HG03520 (cell line): Measurements from ENCODE around the gene CCDC17.
"Not testable (repeated sequence)": the region's sequence is repeated elsewhere in the genome, so short reads cannot be mapped to it uniquely, and the experiment has no call there.

ENCODE experiments used
- ATAC-seq: cut with Tn5 transposase; IDR thresholded peaks from one replicate; pipeline ENCODE4 v1.9.1; 2021; ENCODE audit warnings: mild to moderate bottlenecking, moderate library complexity; ENCODE audit not compliant: unreplicated experiment

CCDC17 gene

DNA sequence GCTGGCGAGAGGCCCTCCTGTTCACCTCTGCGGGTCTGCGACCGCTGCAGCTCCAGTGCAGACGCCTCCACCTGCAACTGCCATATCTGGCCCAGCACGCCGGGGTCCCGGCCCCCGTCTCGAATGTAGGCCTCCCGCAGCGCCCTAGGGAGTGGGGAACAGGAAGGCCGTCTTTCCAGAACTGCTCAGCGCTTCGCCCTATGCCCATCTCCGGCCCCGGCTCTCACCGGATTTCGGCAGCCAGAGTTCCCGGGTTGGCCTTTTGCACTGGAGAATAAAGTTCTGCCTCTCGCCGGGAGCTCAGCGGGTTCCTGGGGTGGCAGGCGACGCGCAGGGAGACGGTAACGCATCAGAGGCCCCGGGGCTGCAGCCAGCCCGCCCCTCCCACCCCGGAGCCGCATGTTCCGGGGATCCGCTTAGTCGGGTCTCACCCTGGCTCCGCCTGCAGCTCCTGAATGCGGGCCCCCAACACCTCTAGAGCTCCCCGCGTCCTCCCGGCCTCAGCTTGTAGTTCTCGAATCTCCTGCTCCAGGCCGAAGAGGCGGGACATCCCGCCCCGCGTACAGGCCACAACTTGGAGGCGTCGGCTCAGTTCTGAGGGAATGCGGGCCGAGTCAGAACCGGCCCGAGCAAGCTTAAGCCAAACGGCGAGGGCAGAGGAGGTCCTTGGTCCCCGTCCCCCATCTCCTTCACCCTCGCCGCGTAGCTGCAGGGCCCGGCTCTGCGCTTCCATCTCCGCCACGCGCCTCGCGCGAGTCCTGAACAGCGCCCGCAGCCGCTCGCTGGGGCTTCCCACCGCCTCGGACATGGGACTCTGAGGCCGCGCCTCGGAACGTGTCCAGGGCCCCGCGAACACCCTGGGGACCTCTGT is 1.1 kb downstream of the CCDC17 start:
- ATAC-seq = no peak

DNA sequence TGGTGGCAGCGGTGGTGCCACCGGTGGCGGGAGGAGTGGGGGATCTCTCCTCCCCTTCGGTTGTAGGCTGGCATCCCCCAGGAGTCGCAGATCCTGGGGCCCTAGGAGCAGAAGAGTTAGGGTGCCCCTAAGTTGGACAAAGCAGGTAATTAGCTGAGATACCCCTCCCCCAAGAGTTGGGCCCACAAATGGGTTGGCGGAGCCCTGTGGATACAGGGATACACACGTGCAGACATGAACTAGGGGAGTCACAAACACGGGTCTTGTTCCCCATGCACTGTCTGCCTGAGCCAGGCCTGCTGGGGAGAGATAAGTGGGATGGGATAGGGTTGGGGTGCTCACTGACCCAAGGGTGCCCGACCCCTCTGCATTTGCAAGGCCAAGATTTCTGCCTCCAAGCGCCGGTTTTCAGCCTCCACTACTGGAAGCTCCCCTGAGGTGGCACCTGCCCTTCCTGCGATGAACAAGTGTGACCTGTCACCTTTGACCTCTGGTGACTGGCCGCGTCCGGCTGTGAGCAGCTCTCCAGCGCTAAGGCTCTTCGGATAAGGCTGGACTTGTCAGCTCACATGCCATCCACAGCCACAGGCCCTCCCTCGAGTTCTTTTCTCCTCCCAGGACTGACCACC is 1.8 kb downstream of the CCDC17 start:
- no peak for ATAC-seq

DNA sequence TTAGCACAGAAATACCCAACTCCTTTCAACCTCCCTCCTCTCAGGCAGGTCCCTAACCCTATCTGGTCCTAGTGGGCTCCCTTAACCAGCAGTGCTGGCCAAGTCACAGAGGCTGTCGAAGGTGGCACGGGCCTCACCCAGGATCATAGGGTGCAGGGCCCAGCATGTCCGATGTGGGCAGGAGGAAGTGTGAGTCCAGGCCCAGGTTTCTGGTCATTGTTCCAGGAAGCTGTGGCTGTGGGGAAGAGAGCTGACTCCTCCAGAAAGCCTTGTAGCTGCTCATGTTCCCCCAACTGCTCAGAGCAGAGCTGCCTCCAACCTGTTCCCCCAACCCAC is 2.4 kb downstream of the CCDC17 start:
- no peak for ATAC-seq

DNA sequence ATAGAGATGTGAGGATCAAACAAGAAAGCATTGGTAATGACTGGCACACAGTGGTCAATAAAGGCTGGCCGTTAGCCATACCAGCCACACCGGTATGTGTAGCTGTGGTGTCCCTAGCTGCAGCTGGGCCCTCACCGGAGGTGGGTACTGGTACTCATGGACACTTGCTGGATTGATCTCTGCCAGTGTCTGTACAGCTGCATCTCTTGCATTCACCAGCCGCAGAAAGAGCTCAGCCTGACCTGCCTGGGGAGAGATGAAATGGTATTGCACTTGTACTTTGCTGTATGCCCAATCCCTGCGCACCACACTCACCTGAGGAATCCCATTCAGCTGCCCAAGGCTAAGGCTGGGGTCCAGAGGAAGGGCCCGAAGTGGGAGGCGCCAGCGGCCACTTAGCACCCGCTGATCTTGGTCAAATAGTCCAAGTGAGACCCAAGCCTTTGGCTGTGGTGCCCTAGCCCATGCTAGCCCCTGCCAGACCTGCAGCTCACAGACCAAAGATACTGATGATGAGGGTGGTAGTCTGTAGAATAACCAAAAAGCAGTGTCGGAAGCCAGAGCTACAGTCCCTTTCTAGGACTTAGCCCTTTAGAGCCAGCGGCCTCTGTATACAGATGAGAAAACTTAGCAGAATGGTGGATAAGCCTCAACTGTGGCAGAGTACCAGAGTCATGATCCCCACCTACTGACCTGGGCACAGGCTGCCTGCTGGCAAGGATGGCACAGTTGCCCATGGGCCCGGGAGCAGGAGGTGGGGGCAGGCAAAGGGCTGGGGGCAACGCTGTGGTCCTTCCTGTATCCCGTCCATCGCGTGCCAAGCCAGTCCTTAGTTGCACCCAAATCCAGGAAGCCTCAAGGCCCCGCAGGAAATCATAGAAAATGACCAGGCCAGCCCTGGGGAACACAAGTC is 3.0 kb downstream of the CCDC17 start:
- ATAC-seq = no peak

DNA sequence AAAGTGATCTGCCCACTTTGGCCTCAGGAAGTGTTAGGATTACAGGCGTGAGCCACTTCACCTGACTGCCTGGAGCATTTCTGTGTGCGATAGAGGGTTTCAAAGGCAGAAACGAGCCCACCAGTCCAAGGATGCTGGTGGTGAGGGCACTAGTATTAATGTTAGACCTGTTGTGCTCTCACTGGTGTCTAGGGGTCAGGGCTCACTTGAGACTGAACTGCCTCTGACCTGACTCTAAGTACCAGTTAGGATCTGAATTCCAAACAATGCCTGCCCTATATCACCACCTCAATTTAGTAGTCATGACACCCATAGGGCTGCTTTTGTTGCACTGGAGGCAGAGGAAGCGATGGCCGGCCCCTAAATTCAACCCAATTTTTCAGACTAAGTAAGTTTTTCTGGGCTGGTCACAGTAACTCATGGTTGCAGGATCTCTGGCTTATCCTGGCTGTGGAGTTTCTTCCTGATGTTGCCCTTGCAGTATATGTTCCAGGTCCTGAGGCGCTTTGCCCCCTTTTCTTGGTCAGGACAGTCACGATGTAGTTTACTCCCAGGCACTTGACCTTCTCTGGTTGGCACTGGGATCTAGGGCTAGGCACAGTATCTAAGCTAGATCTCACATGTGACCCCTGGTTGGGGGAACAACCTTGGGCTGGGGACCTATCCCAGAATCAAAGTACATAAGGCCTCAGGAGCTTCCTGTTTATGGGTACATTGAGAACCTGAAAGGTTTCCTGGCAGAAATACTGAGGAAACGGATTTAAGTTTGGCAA is 4.5 kb downstream of the CCDC17 start:
- no peak for ATAC-seq

DNA sequence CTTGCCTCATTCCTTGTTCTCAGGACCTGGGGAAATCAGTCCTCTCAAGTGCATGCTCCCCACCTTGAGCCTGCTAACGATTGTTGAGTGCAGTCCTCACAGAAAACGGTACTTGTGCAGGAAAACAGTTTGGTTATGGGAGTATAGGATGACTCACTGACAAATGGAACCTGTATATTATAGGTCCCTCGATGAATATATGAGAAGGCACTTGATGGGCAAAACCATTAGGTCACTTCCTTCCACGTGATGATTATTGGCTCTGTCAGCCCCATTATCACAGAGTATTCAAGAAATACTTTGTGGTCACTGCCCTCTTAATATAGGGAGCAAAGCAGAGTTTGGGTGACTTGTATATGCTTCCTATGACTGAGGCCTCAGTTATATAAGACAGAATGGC is 6.2 kb downstream of the CCDC17 start:
- no peak for ATAC-seq

DNA sequence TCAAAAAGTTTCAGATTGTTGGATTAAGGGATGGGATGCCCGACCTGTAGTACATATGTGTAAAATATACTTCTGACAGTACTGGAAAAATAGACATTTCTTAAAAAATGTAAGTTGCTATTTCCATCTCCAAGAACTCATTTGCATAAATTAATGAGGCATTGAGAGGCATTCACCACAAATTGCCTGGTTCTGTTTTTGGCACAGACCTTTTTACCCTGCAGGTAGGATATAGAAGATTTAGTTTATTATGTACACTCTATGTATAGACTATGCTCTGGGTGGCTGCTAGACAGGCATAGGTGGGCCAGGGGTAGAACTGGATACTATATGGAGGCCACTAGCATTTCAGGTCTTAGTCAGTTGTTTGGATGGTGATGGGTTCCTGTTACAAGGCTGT is 8.0 kb downstream of the CCDC17 start:
- ATAC-seq = no peak

DNA sequence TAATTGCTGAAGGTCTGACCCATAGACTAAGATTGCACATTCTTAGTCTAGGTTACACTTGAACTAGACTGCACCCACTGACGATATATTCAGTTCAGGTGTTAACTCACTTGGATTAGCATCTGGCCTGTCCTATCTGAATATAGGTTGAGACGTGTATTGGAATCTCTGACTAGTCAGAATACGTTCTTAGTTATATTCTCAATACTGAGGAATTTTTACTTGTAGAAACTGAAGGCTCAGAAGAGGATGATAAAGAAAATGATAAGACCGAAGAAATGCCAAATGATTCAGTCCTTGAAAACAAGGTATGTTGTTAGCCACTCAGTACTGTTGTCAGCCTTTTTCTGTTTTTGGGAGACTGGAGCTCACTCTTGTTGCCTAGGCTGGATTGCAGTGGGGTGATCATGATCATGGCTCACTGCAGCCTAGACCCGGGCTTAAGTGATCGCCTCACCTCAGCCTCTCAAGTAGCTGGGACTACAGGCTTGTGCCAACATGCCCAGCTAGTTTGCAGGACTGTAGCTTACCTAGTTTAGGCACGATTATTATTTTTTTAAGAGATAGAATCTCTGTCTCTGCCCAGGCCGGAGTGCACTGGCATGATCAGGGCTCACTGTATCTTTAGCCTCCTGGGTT is 10.8 kb downstream of the CCDC17 start:
- no peak for ATAC-seq

DNA sequence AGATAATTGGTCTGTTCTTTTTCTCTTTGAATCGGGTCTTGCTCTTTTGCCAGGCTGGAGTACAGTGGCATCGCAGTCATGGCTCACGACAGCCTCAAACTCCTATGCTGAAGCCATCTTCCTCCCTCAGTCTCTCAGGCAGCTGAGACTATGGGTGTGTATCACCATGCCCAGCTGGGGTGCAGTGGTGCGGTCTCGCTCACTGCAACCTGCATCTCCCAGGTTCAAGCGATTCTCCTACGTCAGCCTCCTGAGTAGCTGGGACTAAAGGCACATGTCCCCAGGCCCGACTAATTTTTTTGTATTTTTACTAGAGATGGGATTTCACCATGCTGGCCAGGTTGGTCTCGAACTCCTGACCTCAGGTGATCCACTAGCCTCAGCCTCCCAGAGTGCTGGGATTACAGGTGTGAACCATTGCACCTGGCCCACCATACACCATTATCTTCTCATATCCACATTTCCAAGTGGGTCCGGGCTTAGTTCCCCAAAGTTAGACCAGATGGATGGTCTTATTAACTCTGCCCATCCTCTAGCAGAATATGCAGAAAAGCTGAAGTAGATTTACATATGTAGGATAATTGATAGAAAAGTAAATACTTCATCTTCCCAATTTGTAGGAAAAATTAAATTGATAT is 13.1 kb downstream of the CCDC17 start:
- ATAC-seq = no peak

DNA sequence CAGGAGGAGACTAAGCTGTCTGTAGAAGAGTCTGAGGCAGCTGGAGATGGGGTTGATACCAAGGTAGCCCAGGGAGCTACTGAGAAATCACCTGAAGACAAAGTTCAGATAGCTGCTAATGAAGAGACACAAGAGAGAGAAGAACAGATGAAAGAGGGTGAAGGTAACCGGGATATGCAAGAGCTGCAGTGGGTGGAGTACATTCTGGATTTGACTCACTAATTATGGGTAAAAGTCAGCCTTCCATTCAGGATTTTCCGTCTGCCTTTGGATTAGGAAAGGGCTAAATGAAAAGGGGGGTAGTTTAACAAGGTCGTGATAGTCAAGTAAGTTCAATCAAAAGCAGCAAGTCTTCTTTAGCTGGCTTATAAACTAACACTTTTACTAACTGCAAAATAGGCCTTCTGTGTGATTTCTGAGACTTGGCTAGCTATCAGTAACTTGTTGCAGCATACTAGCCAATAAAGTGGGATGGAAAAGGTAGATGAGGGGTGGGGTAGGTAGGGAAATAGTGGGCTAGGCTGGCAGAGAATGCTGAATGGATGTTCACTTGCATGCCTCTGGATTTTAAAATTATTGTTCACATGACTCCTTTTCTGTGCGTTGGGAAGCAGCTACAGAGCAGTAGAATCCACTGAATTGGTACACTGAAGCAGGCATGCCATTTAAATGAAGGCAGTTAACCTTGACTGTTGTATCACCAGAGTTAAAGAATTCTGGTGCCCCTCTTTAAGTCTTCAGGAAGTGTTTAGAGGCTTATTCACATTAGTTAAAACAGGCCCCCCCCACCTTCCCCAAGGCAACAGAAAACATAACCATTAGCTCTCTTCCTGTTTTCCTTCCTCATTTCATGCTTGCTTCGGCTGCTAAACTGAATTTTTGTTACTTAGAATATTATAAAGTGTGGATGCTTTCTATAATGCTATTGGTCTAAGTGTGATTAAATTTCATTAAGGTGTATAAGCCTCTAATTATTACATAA is 15.4 kb downstream of the CCDC17 start:
- ATAC-seq = no peak

DNA sequence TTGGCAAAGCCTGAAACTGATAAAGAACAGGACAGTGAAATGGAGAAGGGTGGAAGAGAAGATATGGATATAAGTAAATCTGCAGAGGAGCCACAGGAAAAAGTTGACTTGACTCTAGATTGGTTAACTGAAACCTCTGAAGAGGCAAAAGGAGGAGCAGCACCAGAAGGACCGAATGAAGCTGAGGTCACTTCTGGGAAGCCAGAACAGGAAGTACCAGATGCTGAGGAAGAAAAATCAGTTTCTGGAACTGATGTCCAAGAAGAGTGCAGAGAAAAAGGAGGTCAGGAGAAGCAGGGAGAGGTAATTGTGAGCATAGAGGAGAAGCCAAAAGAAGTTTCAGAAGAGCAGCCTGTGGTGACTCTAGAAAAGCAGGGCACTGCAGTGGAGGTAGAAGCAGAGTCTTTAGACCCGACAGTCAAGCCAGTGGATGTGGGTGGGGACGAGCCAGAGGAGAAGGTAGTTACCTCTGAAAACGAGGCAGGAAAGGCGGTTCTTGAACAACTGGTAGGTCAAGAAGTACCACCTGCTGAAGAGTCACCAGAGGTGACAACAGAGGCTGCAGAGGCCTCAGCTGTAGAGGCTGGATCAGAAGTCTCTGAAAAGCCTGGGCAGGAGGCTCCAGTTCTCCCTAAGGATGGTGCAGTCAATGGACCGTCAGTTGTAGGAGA is 16.3 kb downstream of the CCDC17 start:
- no peak for ATAC-seq

DNA sequence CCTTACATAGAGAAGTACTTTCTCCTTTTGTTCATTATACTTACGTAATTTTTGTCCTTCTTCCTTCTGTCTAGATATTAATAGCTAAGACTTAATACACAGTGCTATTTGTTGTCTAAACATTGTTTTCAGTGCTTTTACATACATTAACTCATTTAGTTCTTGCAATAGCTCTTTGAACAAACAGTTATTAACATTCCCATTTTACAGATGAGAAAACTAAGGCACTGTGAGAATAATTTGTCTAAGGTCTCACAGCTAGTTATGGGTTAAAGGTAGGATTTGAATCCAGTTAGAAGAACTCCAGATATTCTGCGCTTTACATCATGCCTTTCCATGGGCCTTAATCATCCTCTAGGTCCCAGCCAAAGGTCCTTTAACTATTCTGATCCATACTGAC is 19.6 kb downstream of the CCDC17 start:
- ATAC-seq = no peak

DNA sequence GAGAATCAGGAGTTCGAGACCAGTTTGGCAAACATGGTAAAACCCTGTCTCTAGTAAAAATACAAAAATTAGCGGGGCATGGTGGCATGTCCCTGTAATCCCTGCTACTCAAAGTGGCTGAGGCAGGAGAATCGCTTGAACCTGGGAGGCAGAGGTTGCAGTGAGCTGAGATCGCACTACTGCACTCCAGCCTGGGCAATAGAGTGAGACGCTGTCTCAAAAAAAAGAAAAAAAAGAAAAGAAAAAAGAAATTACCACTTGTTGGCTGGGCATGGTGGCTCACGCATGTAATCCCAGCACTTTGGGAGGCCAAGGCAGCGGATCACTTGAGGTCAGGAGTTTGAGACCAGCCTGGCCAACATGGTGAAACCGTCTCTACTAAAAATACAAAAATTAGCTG is 27.1 kb downstream of the CCDC17 start:
- ATAC-seq = not testable (repeated sequence)

DNA sequence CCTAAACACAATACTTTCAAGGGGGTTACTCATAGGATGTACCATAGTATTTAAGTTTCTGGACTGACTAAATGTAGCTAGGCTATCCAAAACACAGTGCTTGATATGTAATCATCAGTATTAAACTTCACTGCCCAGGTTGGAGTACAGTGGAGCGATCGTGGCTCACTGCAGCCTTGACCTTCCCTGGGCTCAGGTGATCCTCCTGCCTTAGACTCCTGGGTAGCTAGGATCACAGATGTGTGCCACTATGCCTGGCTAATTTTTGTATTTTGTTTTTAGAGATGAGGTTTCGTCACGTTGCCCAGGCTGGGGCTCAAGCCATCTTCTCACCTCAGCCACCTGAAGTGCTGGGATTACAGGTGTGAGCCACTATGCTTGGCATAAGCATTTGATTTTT is 29.4 kb downstream of the CCDC17 start:
- no peak for ATAC-seq

DNA sequence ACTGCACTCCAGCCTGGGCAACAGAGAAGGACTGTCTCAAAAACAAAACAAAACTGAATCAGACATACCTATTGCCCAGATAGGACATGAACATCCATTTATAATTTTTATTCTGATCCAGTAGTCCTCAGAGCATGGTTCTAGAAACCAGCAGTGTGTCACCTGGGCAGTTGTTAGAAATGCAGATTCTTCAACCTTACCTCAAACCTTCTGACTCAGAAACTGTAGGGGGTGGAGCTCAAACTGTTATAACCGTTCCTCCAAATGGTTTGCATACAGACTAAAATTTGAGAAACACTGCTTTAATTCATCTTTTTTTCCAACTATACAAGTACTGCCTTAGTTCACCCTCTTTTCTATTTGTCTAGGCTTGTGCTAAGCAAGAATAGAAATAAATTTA is 34.0 kb downstream of the CCDC17 start:
- ATAC-seq = no peak

DNA sequence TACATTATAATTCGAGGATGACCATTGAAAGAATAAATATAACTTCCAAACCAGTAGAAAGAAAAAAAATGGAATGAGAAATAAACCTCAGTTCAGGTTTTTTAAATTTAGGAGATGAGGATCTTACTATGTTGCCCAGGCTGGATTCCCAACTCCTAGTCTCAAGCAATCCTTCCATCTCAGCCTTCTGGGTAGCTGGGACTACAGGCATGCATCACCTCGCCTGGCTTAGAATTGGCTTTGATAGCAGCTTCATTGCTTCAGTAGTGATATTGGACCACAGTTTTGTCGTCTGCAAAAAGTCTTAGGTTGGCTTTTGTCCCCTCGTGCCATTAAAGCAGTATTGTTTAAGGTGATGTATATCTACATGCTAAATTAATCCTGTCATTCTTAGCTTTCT is 37.1 kb downstream of the CCDC17 start:
- no peak for ATAC-seq

DNA sequence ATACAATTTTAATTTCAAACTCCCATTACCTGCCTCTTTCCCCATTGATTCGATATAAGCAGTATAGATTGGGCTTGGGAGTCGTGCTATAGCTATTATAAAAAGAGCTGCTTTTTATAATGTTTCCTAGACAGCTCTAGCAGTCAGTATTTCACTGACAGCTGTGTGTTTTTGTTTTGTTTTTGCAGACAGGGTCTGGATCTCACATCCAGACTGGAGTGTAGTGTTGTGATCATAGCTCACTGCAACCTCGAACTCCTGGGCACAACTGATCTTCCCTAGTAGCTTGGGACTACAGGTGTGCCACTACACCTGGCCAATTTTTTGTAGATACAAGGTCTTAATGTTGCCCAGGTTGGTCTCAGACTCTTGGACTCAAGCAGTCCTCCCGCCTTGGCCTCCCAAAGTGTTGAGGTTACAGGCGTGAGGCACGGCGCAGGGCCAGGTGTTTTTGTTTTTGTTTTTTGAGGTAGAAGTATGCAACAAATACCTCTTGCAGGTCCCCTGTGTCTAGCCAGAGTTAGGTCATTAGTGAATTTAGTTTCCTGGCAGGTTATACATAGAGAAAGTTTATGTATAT is 38.3 kb downstream of the CCDC17 start:
- ATAC-seq = no peak

DNA sequence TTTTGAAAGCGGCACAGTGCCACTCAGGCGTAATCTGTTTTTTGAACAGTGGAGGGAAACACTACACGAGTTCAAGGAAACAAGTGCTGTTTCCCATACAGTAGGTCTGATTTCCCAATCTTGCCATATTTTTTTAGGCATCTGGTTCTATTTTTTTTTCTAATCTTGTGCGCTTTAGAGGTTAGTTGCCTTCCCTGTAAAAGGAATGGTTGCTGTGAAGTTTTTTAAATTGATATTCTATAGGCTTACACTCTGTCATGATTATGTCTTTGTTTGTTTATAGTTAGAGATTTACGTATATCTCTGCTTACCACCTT is 38.8 kb downstream of the CCDC17 start:
- ATAC-seq = no peak
